ENCODE data around the gene ELK3.

DNA sequence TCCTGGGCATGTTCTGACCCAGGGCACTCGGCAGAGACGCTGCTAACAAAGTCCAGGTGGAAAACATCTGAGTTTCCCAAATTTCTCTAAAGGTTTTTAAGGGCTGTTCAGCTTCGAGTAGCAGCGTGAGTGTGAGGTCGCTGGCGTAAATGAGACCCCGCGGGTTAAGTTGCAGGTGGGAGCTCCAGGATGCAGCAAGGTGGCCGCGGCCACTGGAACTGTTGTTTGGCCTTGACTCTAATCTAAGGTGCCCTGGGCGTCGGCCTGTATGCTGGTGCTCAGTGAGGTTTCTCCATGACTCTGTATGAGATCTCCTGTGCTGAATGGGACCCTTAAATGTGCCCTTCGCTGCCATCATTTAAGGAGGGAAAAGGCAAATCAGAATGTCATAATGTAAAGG is 50.7 kb downstream of the ELK3 start:
- TF ChIP-seq POLR2A (IDR thresholded peaks at IDR 0.05) (no peak), POLR2AphosphoS5 (IDR thresholded peaks at IDR 0.05) (peak in 1 of 3 donors; percentile 23)
- TF ChIP-seq, protein P1, sequence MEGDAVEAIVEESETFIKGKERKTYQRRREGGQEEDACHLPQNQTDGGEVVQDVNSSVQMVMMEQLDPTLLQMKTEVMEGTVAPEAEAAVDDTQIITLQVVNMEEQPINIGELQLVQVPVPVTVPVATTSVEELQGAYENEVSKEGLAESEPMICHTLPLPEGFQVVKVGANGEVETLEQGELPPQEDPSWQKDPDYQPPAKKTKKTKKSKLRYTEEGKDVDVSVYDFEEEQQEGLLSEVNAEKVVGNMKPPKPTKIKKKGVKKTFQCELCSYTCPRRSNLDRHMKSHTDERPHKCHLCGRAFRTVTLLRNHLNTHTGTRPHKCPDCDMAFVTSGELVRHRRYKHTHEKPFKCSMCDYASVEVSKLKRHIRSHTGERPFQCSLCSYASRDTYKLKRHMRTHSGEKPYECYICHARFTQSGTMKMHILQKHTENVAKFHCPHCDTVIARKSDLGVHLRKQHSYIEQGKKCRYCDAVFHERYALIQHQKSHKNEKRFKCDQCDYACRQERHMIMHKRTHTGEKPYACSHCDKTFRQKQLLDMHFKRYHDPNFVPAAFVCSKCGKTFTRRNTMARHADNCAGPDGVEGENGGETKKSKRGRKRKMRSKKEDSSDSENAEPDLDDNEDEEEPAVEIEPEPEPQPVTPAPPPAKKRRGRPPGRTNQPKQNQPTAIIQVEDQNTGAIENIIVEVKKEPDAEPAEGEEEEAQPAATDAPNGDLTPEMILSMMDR (IDR thresholded peaks at IDR 0.05 in 8 of 11, conservative IDR thresholded peaks at IDR 0.05 in 3 of 11), result no peak

Measured in spleen (tissue), 7 donors.